ENCODE data around the gene AFM. TPM values are rescaled to one million over a fixed set of nuclear protein-coding genes. Genes with fewer than 3 reads are reported as not detected.

The AFM gene
- total and polyA plus RNA-seq, 2 of the 13 experiments (the other 11 are each of a cell fraction or from before 2014, with no cell fraction given), result 0.13 to 1.8 TPM

DNA sequence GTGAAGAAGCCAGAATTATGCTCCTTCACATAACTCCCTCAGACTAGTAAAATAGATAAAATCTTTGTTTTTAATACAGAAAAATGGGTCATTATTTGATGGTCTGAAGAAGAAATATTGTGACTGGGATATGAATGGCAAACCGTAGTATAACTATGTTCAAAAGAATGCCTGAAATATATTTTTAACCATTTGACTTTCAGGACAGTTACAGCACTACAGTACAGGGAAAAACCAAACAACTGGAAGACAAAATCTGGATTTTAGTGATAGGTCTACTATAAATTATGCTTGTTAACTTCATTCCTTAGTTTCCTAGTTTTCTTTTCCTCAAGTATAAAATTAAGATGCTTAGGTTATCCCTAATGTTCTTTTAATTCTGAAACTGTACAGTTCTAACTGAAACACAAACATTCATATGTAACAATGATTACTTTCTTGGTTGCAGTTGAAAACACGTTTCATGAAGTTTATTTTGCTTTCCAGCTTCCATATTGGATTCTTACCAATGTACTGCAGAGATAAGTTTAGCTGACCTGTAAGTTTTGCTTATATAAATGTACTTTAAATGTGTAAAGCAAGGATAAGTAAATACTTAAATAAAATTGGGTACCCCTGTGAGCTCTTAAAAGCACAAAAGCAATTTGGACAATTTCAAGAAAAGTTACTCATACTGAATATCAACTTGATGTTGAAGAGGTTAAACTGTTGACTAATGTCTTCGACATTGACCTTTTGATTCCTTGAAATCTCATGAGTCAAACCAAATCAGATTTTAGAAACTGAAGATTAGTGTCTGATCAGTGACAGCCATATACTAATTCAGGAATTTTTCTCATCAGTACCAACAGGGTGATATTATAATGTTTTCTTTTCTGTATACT, 44.6 kb upstream of the AFM start (continued):
- TF ChIP-seq CREB1 (IDR thresholded peaks at IDR 0.05), result no peak
- TF ChIP-seq CREB1 (CRISPR knock-in tag; IDR thresholded peaks at IDR 0.05), result peak; percentile 40; the same call in 1 of the 2 replicates
- peak; percentile 21; the same call in 1 of the 2 replicates for TF ChIP-seq HDAC6 (IDR thresholded peaks at IDR 0.05; ENCODE audit: low read depth, low read length)
- TF ChIP-seq POLR2AphosphoS5 (IDR thresholded peaks at IDR 0.05; ENCODE audit: low read depth, low read length), result peak; percentile 88
- TF ChIP-seq PAF1 (CRISPR knock-in tag; IDR thresholded peaks at IDR 0.05), result peak; percentile 91

DNA sequence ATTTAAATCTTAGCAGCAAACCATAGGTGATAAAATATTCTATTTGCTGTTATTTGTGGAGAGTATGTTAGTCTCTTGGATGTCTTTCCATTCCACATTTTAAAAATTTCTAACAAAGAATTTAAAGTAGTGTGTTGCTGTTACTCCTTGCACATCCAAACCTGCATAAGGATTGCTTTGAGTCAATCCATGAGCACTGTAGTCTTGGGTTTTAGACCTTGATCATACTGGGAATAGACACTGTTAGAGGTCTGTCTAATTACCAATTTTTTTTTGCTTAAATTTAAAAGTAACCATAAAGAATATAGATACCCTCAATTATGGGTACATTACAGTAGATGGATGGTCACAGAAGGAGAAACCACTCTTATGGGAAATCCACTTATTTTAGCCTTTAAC, 44.0 kb upstream of the AFM start:
- POLR2A ChIA-PET, result interaction anchor here (1.1 to 1.4 kb wide), 4 partner anchors 11 to 33 kb away, joined by 3 to 4 read pairs (median 3); partner anchors contain the start of gene ALB
- no peak overlapping the region for H2AFZ ChIP-seq (ENCODE audit: low read length)
- H4K20me1 ChIP-seq (ENCODE audit: insufficient read depth, low read length), result peaks cover 3% of the 10 kb centered on the region; the same call in 1 of the 2 replicates
- peaks cover 72% of the 10 kb centered on the region for H3K4me1 ChIP-seq (ENCODE audit: insufficient read depth, low read length)
- H3K9me3 ChIP-seq (ENCODE audit: low read length), result no peaks in the 10 kb centered on the region
- H3K9ac ChIP-seq (ENCODE audit: insufficient read depth, low read depth, low read length), result peak overlapping the region; percentile 75
- no TSS peak for BruUV-seq (replicated peaks)
- FAIRE-seq (no peak), DNase-seq (ENCODE audit: low spot score) (no peak), ATAC-seq (no peak)
- H3K36me3 ChIP-seq (replicated peaks in 1 of 2; ENCODE audit: control insufficient read depth in 1 of 2, insufficient read depth in 2 of 2, low read length in 2 of 2), result peaks cover 6 to 18% of the 10 kb centered on the region in 2 experiments
- H3K4me3 ChIP-seq (replicated peaks in 1 of 3; ENCODE audit: insufficient read depth in 1 of 3, low read depth in 2 of 3, low read length in 3 of 3), result peak overlapping the region; percentile 68 to 80 (median 70)
- intact Hi-C loops (cut with micrococcal nuclease; ENCODE audit: unreplicated experiment) (loop anchor here (10.0 kb wide), 1 partner anchor 183 kb away; the partner anchor contains the start of gene ANKRD17), in situ Hi-C loops (cut with HindIII; ENCODE audit: extremely low pct_ligation_motif_present, low pct_unique_long_range_greater_than_20kb) (no loop called here)
- no peaks in the 10 kb centered on the region for H3K27me3 ChIP-seq (ENCODE audit: control insufficient read depth in 1 of 2, insufficient read depth in 2 of 2, low read length in 2 of 2)
- peak overlapping the region; percentile 82 for H3K4me2 ChIP-seq (ENCODE audit: low read depth, low read length)
- CTCF ChIA-PET (ENCODE audit: low intra/inter-chr PET ratio, low total read pairs), result no interaction called here
- peak overlapping the region; percentile 98 for H3K27ac ChIP-seq (ENCODE audit: extremely low read length, insufficient read depth, low read length)
- peaks cover 79% of the 10 kb centered on the region for H3K79me2 ChIP-seq (ENCODE audit: insufficient read depth, low read length)
- TF ChIP-seq PHF8 (CRISPR knock-in tag; IDR thresholded peaks at IDR 0.05) (peak; percentile 1; the same call in 1 of the 2 replicates), NFIC (IDR thresholded peaks at IDR 0.05; ENCODE audit: low read length) (peak; percentile 5; the same call in 1 of the 2 replicates), POLR2A (IDR thresholded peaks at IDR 0.05; ENCODE audit: insufficient read depth in 1 of 2, low read depth in 2 of 2, low read length in 2 of 2) (peak in 1 of 2 experiments; percentile 64; a peak in 1 of 4 replicates), SAP130 (CRISPR knock-in tag; IDR thresholded peaks at IDR 0.05; ENCODE audit: low read depth) (peak; percentile 23; the same call in 1 of the 2 replicates), WIZ (CRISPR knock-in tag; IDR thresholded peaks at IDR 0.05) (no peak), POLR2AphosphoS5 (IDR thresholded peaks at IDR 0.05; ENCODE audit: low read depth, low read length) (peak; percentile 2; the same call in 1 of the 2 replicates), ZNF773 (CRISPR knock-in tag; IDR thresholded peaks at IDR 0.05; ENCODE audit: borderline replicate concordance) (no peak), RCOR2 (CRISPR knock-in tag; IDR thresholded peaks at IDR 0.05) (no peak), ARID2 (CRISPR knock-in tag; IDR thresholded peaks at IDR 0.05; ENCODE audit: borderline replicate concordance) (0 out of 2 replicates have a peak, but pooled peaks have one; percentile 16)
- TF ChIP-seq, protein P1, sequence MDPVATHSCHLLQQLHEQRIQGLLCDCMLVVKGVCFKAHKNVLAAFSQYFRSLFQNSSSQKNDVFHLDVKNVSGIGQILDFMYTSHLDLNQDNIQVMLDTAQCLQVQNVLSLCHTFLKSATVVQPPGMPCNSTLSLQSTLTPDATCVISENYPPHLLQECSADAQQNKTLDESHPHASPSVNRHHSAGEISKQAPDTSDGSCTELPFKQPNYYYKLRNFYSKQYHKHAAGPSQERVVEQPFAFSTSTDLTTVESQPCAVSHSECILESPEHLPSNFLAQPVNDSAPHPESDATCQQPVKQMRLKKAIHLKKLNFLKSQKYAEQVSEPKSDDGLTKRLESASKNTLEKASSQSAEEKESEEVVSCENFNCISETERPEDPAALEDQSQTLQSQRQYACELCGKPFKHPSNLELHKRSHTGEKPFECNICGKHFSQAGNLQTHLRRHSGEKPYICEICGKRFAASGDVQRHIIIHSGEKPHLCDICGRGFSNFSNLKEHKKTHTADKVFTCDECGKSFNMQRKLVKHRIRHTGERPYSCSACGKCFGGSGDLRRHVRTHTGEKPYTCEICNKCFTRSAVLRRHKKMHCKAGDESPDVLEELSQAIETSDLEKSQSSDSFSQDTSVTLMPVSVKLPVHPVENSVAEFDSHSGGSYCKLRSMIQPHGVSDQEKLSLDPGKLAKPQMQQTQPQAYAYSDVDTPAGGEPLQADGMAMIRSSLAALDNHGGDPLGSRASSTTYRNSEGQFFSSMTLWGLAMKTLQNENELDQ (CRISPR knock-in tag; IDR thresholded peaks at IDR 0.05; ENCODE audit: borderline replicate concordance), result no peak
- TF ChIP-seq, protein P2, sequence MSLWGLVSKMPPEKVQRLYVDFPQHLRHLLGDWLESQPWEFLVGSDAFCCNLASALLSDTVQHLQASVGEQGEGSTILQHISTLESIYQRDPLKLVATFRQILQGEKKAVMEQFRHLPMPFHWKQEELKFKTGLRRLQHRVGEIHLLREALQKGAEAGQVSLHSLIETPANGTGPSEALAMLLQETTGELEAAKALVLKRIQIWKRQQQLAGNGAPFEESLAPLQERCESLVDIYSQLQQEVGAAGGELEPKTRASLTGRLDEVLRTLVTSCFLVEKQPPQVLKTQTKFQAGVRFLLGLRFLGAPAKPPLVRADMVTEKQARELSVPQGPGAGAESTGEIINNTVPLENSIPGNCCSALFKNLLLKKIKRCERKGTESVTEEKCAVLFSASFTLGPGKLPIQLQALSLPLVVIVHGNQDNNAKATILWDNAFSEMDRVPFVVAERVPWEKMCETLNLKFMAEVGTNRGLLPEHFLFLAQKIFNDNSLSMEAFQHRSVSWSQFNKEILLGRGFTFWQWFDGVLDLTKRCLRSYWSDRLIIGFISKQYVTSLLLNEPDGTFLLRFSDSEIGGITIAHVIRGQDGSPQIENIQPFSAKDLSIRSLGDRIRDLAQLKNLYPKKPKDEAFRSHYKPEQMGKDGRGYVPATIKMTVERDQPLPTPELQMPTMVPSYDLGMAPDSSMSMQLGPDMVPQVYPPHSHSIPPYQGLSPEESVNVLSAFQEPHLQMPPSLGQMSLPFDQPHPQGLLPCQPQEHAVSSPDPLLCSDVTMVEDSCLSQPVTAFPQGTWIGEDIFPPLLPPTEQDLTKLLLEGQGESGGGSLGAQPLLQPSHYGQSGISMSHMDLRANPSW (CRISPR knock-in tag; IDR thresholded peaks at IDR 0.05; ENCODE audit: borderline replicate concordance), result 0 out of 2 replicates have a peak, but pooled peaks have one; percentile 40
